Thyroid gland (tissue), 4 donors: ENCODE measurements around the gene AGTRAP.

Source experiments
- POLR2A ChIP-seq, 2 donors: fragments of 450-650 bp; IDR thresholded peaks; one replicate each; pipeline ENCODE4 v1.6.1; 2017; ENCODE audit warnings: antibody characterized with exemption in 2 of 2, mild to moderate bottlenecking in 2 of 2, moderate library complexity in 1 of 2
- TF ChIP-seq, protein P1 (sequence below), 6 experiments: fragments of 200-600 bp in 3 of 6; fragments of 450-650 bp in 3 of 6; sonication (generic) in 3 of 6; IDR thresholded peaks; one replicate each; pipeline ENCODE4 v1.5.1; 2016 to 2019; ENCODE audit warnings: antibody characterized with exemption in 6 of 6, mild to moderate bottlenecking in 2 of 6, inconsistent platforms in 1 of 6, moderate library complexity in 1 of 6

DNA sequence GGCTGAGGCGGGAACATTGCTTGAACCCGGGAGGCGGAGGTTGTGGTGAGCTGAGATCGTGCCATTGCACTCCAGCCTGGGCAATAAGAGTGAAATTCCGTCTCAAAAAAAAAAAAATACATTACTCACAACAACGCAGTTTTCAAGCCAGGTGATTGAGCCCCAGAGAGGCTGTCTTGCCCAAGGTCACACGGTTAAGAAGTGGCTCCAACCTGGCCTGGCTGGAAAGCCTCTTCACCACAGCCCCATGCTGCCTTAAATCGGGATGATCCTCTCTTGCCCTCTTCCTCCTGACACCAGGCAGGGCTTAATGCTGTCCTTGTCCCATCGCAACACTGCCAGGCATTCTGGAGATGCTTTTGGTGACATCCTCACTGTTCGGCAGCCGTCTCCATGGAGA is 22.8 kb upstream of the AGTRAP start:
- TF ChIP-seq, protein P1, sequence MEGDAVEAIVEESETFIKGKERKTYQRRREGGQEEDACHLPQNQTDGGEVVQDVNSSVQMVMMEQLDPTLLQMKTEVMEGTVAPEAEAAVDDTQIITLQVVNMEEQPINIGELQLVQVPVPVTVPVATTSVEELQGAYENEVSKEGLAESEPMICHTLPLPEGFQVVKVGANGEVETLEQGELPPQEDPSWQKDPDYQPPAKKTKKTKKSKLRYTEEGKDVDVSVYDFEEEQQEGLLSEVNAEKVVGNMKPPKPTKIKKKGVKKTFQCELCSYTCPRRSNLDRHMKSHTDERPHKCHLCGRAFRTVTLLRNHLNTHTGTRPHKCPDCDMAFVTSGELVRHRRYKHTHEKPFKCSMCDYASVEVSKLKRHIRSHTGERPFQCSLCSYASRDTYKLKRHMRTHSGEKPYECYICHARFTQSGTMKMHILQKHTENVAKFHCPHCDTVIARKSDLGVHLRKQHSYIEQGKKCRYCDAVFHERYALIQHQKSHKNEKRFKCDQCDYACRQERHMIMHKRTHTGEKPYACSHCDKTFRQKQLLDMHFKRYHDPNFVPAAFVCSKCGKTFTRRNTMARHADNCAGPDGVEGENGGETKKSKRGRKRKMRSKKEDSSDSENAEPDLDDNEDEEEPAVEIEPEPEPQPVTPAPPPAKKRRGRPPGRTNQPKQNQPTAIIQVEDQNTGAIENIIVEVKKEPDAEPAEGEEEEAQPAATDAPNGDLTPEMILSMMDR (IDR thresholded peaks at IDR 0.05) = no peak
- no peak for TF ChIP-seq POLR2A (IDR thresholded peaks at IDR 0.05)
